GM19467 (cell line): ENCODE data around the gene CDK15.
"Not testable (repeated sequence)": the region's sequence is repeated elsewhere in the genome, so short reads cannot be mapped to it uniquely, and the experiment has no call there.

Source experiments
- ATAC-seq: cut with Tn5 transposase; IDR thresholded peaks from one replicate; pipeline ENCODE4 v1.9.1; 2021; ENCODE audit warnings: mild to moderate bottlenecking, moderate library complexity; ENCODE audit not compliant: unreplicated experiment

CDK15 gene

GRCh38 chr2:201827621-201828020 is 21.3 kb downstream of the CDK15 start:
- no peak for ATAC-seq

GRCh38 chr2:201828220-201828619 is 21.9 kb downstream of the CDK15 start:
- ATAC-seq: no peak

- ATAC-seq: no peak
Measured at GRCh38 chr2:201830666-201831065, 24.3 kb downstream of the CDK15 start.

GRCh38 chr2:201831469-201831868 is 25.1 kb downstream of the CDK15 start:
- ATAC-seq: no peak

GRCh38 chr2:201833781-201834180 is 27.4 kb downstream of the CDK15 start:
- no peak for ATAC-seq

- no peak for ATAC-seq
Measured at GRCh38 chr2:201835066-201835465, 28.7 kb downstream of the CDK15 start.

GRCh38 chr2:201837391-201837790 is 31.1 kb downstream of the CDK15 start:
- ATAC-seq: no peak

GRCh38 chr2:201837824-201838431 is 31.6 kb downstream of the CDK15 start:
- ATAC-seq: no peak

- no peak for ATAC-seq
Measured at GRCh38 chr2:201839727-201840126, 33.4 kb downstream of the CDK15 start.

- no peak for ATAC-seq
Measured at GRCh38 chr2:201840726-201841125, 34.4 kb downstream of the CDK15 start.

GRCh38 chr2:201842131-201842860 is 36.0 kb downstream of the CDK15 start:
- no peak for ATAC-seq

- ATAC-seq: not testable (repeated sequence)
Measured at GRCh38 chr2:201844922-201845321, 38.6 kb downstream of the CDK15 start.

- no peak for ATAC-seq
Measured at GRCh38 chr2:201847481-201847880, 41.1 kb downstream of the CDK15 start.

GRCh38 chr2:201852462-201852861 is 46.1 kb downstream of the CDK15 start:
- no peak for ATAC-seq

- no peak for ATAC-seq
Measured at GRCh38 chr2:201852878-201853415, 46.6 kb downstream of the CDK15 start.

GRCh38 chr2:201854221-201854801 is 48.0 kb downstream of the CDK15 start:
- no peak for ATAC-seq

- ATAC-seq: no peak
Measured at GRCh38 chr2:201854841-201855240, 48.5 kb downstream of the CDK15 start.

GRCh38 chr2:201855356-201855755 is 49.0 kb downstream of the CDK15 start:
- no peak for ATAC-seq

- no peak for ATAC-seq
Measured at GRCh38 chr2:201857326-201857725, 51.0 kb downstream of the CDK15 start.

- ATAC-seq: no peak
Measured at GRCh38 chr2:201858281-201859184, 52.2 kb downstream of the CDK15 start.

GRCh38 chr2:201859949-201860348 is 53.6 kb downstream of the CDK15 start:
- ATAC-seq: no peak
